Vagina (tissue), 2 donors: Measurements from ENCODE around the gene ACTR1A.

Source experiments
- CTCF ChIP-seq, 3 experiments: fragments of 450-650 bp in 2 of 3; fragments of 200-600 bp in 1 of 3; sonication (generic) in 1 of 3; IDR thresholded peaks; one replicate each; pipeline ENCODE4 v1.5.1; 2017 to 2019; ENCODE audit warnings: antibody characterized with exemption in 3 of 3, mild to moderate bottlenecking in 2 of 3, moderate library complexity in 2 of 3
- POLR2A ChIP-seq, 2 donors: fragments of 450-650 bp; IDR thresholded peaks; one replicate each; pipeline ENCODE4 v1.6.1; 2017; ENCODE audit warnings: antibody characterized with exemption in 2 of 2, mild to moderate bottlenecking in 2 of 2, moderate library complexity in 2 of 2

GRCh38 chr10:102434394-102435132, 67.9 kb downstream of the ACTR1A start:
- TF ChIP-seq CTCF (IDR thresholded peaks at IDR 0.05) (no peak), POLR2A (IDR thresholded peaks at IDR 0.05) (no peak)
